T-helper 2 cell treated with Interferon-gamma antibody and Interleukin-4, amounts not matched to agents 5 μg/mL and 100 μg/mL, for 36 hours (primary cell): ENCODE measurements around the gene NIP7.
A peak's percentile ranks its signal among the peaks of the same experiment; 100 is the strongest.

Experiments used
- DNase-seq: peaks from one replicate; pipeline ENCODE4 v3.0.0; 2021; ENCODE audit warnings: low spot score
- H3K27ac Mint-ChIP-seq: one replicate; pipeline ENCODE4 v1.8.0; 2021; ENCODE audit warnings: mild to moderate bottlenecking, mixed read lengths
- H3K27me3 Mint-ChIP-seq: one replicate; pipeline ENCODE4 v1.8.0; 2021; ENCODE audit warnings: low read depth, mixed read lengths
- H3K36me3 Mint-ChIP-seq: one replicate; pipeline ENCODE4 v1.8.0; 2021; ENCODE audit warnings: low read depth, mixed read lengths
- H3K4me1 Mint-ChIP-seq: one replicate; pipeline ENCODE4 v1.8.0; 2021; ENCODE audit warnings: low read depth, mixed read lengths
- H3K4me3 Mint-ChIP-seq: one replicate; pipeline ENCODE4 v1.8.0; 2022; ENCODE audit warnings: mild to moderate bottlenecking, moderate library complexity, mixed read lengths
- H3K9me3 Mint-ChIP-seq: one replicate; pipeline ENCODE4 v1.8.0; 2021; ENCODE audit warnings: mixed read lengths

NIP7 gene

GRCh38 chr16:69376393-69377059, 37.0 kb downstream of the NIP7 start:
- H3K4me3 Mint-ChIP-seq, result no peak overlapping the region
- peaks cover 3% of the 10 kb centered on the region for H3K4me1 Mint-ChIP-seq
- DNase-seq, result no peak
- H3K27ac Mint-ChIP-seq, result no peak overlapping the region
- no peaks in the 10 kb centered on the region for H3K9me3 Mint-ChIP-seq
- peaks cover 40% of the 10 kb centered on the region for H3K36me3 Mint-ChIP-seq
- no peaks in the 10 kb centered on the region for H3K27me3 Mint-ChIP-seq

- Mint-ChIP-seq H3K9me3 (no peaks in the 10 kb centered on the region), H3K27me3 (no peaks in the 10 kb centered on the region), H3K27ac (no peak overlapping the region), H3K4me3 (no peak overlapping the region), H3K36me3 (peaks cover 39% of the 10 kb centered on the region), H3K4me1 (peaks cover 11% of the 10 kb centered on the region)
- no peak for DNase-seq
Observed at GRCh38 chr16:69378036-69378435, 38.5 kb downstream of the NIP7 start.

- no peaks in the 10 kb centered on the region for H3K9me3 Mint-ChIP-seq
- H3K27me3 Mint-ChIP-seq, result no peaks in the 10 kb centered on the region
- peaks cover 41% of the 10 kb centered on the region for H3K36me3 Mint-ChIP-seq
- no peak for DNase-seq
- no peak overlapping the region for H3K27ac Mint-ChIP-seq
- H3K4me3 Mint-ChIP-seq, result no peak overlapping the region
- peaks cover 16% of the 10 kb centered on the region for H3K4me1 Mint-ChIP-seq
Observed at GRCh38 chr16:69378760-69379159, 39.2 kb downstream of the NIP7 start.

GRCh38 chr16:69381231-69381630, 41.7 kb downstream of the NIP7 start:
- Mint-ChIP-seq H3K4me1 (peaks cover 27% of the 10 kb centered on the region), H3K27ac (no peak overlapping the region), H3K36me3 (peaks cover 44% of the 10 kb centered on the region), H3K27me3 (no peaks in the 10 kb centered on the region), H3K4me3 (no peak overlapping the region), H3K9me3 (no peaks in the 10 kb centered on the region)
- DNase-seq, result no peak

GRCh38 chr16:69382421-69382820, 42.8 kb downstream of the NIP7 start:
- Mint-ChIP-seq H3K4me1 (peaks cover 27% of the 10 kb centered on the region), H3K4me3 (no peak overlapping the region), H3K36me3 (peaks cover 44% of the 10 kb centered on the region), H3K27me3 (no peaks in the 10 kb centered on the region), H3K27ac (no peak overlapping the region), H3K9me3 (no peaks in the 10 kb centered on the region)
- no peak for DNase-seq

- DNase-seq, result no peak
- Mint-ChIP-seq H3K9me3 (no peaks in the 10 kb centered on the region), H3K36me3 (peaks cover 32% of the 10 kb centered on the region)
Observed at GRCh38 chr16:69384974-69385373, 45.4 kb downstream of the NIP7 start.

GRCh38 chr16:69386596-69386995, 47.0 kb downstream of the NIP7 start:
- H3K4me1 Mint-ChIP-seq, result peaks cover 25% of the 10 kb centered on the region
- no peaks in the 10 kb centered on the region for H3K9me3 Mint-ChIP-seq
- peak overlapping the region; percentile 86 for H3K4me3 Mint-ChIP-seq
- peaks cover 24% of the 10 kb centered on the region for H3K36me3 Mint-ChIP-seq
- no peak overlapping the region for H3K27ac Mint-ChIP-seq
- no peak for DNase-seq
- no peaks in the 10 kb centered on the region for H3K27me3 Mint-ChIP-seq

More at GRCh38 chr16:69384974-69385373, 45.4 kb downstream of the NIP7 start:
- Mint-ChIP-seq H3K4me1 (peaks cover 25% of the 10 kb centered on the region), H3K27me3 (no peaks in the 10 kb centered on the region), H3K4me3 (peak overlapping the region; percentile 97), H3K27ac (peak overlapping the region; percentile 99)
